ENCODE data around the gene GOLGA6L26. TPM values are rescaled to one million over a fixed set of nuclear protein-coding genes. Genes with fewer than 3 reads are reported as not detected.
"Not testable (repeated sequence)": the region's sequence is repeated elsewhere in the genome, so short reads cannot be mapped to it uniquely, and the experiment has no call there.

GOLGA6L26 gene
- total and polyA plus RNA-seq, 2 of the 13 experiments (the other 11 are each of a cell fraction or from before 2014, with no cell fraction given) = not detected

DNA sequence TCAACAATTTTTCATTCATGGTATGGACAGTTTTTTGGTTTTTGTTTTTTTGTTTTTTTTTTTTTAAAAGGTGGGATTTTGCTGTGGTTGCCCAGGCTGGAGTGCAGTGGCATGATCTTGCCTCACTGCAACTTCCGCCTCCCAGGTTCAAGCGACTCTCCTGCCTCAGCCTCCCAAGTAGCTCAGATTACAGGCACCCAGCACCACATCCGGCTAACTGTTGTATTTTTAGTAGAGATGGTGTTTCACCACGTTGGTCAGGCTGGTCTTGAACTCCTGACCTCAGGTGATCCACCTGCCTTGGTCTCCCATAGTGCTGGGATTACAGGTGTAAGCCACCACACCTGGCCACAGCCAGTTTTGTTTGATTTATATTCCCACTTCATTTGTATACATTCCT is 37.1 kb upstream of the GOLGA6L26 start:
- CTCF ChIA-PET (ENCODE audit: low intra/inter-chr PET ratio, low total read pairs); H3K4me3 ChIP-seq (replicated peaks in 1 of 3; ENCODE audit: insufficient read depth in 1 of 3, low read depth in 2 of 3, low read length in 3 of 3); H3K4me2 ChIP-seq (ENCODE audit: low read depth, low read length); H3K9me3 ChIP-seq (ENCODE audit: low read length); POLR2A ChIA-PET; H4K20me1 ChIP-seq (ENCODE audit: insufficient read depth, low read length); H3K4me1 ChIP-seq (ENCODE audit: insufficient read depth, low read length); intact Hi-C loops (cut with micrococcal nuclease; ENCODE audit: unreplicated experiment); H3K36me3 ChIP-seq (replicated peaks in 1 of 2; ENCODE audit: control insufficient read depth in 1 of 2, insufficient read depth in 2 of 2, low read length in 2 of 2); FAIRE-seq; in situ Hi-C loops (cut with HindIII; ENCODE audit: extremely low pct_ligation_motif_present, low pct_unique_long_range_greater_than_20kb); H3K79me2 ChIP-seq (ENCODE audit: insufficient read depth, low read length); DNase-seq (ENCODE audit: low spot score); BruUV-seq (replicated peaks); ATAC-seq; H2AFZ ChIP-seq (ENCODE audit: low read length); H3K27ac ChIP-seq (ENCODE audit: extremely low read length, insufficient read depth, low read length); H3K27me3 ChIP-seq (ENCODE audit: control insufficient read depth in 1 of 2, insufficient read depth in 2 of 2, low read length in 2 of 2); H3K9ac ChIP-seq (ENCODE audit: insufficient read depth, low read depth, low read length): not testable (repeated sequence)
- WGBS (ENCODE audit: low lambda C conversion rate) = 42% methylated on average over 4 of the region's 4 CpGs

DNA sequence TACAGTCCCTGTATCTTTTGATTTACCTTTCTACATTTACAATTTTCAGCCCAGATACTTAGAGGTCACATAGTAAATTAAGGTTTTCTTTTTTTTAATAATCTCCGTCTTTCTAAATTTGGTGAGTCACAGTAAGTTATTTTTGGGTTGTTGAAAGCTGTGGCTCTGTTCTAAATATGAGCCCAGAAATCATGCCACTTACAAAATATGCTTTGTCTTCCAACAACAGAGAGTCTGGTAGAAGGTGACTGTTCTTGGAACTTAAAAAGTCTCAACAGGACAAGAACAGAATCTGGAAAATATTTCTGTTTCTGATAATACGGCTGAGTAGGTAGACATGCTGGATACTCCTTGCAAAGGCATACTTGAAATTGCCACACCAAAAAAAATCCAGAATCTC is 36.6 kb upstream of the GOLGA6L26 start:
- Histone ChIP-seq H4K20me1 (ENCODE audit: insufficient read depth, low read length) (no peaks in the 10 kb centered on the region), H3K79me2 (ENCODE audit: insufficient read depth, low read length) (no peaks in the 10 kb centered on the region), H3K27ac (ENCODE audit: extremely low read length, insufficient read depth, low read length) (no peak overlapping the region), H2AFZ (ENCODE audit: low read length) (no peak overlapping the region), H3K36me3 (replicated peaks in 1 of 2; ENCODE audit: control insufficient read depth in 1 of 2, insufficient read depth in 2 of 2, low read length in 2 of 2) (no peaks in the 10 kb centered on the region), H3K9me3 (ENCODE audit: low read length) (no peaks in the 10 kb centered on the region), H3K4me1 (ENCODE audit: insufficient read depth, low read length) (no peaks in the 10 kb centered on the region), H3K4me3 (replicated peaks in 1 of 3; ENCODE audit: insufficient read depth in 1 of 3, low read depth in 2 of 3, low read length in 3 of 3) (no peak overlapping the region), H3K9ac (ENCODE audit: insufficient read depth, low read depth, low read length) (no peak overlapping the region), H3K4me2 (ENCODE audit: low read depth, low read length) (no peak overlapping the region), H3K27me3 (ENCODE audit: control insufficient read depth in 1 of 2, insufficient read depth in 2 of 2, low read length in 2 of 2) (no peaks in the 10 kb centered on the region; a peak in 2 of 5 replicates)
- intact Hi-C loops (cut with micrococcal nuclease; ENCODE audit: unreplicated experiment) = no loop called here
- in situ Hi-C loops (cut with HindIII; ENCODE audit: extremely low pct_ligation_motif_present, low pct_unique_long_range_greater_than_20kb) = no loop called here
- ChIA-PET CTCF (ENCODE audit: low intra/inter-chr PET ratio, low total read pairs) (no interaction called here), POLR2A (no interaction called here)
- no peak for FAIRE-seq
- no TSS peak for BruUV-seq (replicated peaks)
- 65% methylated on average over 2 of the region's 2 CpGs for WGBS (ENCODE audit: low lambda C conversion rate)
- ATAC-seq = no peak
- TF ChIP-seq TEAD2 (CRISPR knock-in tag; IDR thresholded peaks at IDR 0.05) (no peak), CC2D1A (CRISPR knock-in tag; IDR thresholded peaks at IDR 0.05) (no peak), ZNF607 (CRISPR knock-in tag; IDR thresholded peaks at IDR 0.05; ENCODE audit: borderline replicate concordance) (no peak), ZNF382 (CRISPR knock-in tag; IDR thresholded peaks at IDR 0.05; ENCODE audit: borderline replicate concordance) (no peak), RNF2 (conservative IDR thresholded peaks at IDR 0.05; ENCODE audit: low read depth) (no peak), ZNF746 (CRISPR knock-in tag; IDR thresholded peaks at IDR 0.05) (no peak), ZNF567 (CRISPR knock-in tag; IDR thresholded peaks at IDR 0.05; ENCODE audit: borderline replicate concordance) (no peak), ZNF616 (CRISPR knock-in tag; IDR thresholded peaks at IDR 0.05; ENCODE audit: low read depth) (no peak)
- TF ChIP-seq, protein P1, sequence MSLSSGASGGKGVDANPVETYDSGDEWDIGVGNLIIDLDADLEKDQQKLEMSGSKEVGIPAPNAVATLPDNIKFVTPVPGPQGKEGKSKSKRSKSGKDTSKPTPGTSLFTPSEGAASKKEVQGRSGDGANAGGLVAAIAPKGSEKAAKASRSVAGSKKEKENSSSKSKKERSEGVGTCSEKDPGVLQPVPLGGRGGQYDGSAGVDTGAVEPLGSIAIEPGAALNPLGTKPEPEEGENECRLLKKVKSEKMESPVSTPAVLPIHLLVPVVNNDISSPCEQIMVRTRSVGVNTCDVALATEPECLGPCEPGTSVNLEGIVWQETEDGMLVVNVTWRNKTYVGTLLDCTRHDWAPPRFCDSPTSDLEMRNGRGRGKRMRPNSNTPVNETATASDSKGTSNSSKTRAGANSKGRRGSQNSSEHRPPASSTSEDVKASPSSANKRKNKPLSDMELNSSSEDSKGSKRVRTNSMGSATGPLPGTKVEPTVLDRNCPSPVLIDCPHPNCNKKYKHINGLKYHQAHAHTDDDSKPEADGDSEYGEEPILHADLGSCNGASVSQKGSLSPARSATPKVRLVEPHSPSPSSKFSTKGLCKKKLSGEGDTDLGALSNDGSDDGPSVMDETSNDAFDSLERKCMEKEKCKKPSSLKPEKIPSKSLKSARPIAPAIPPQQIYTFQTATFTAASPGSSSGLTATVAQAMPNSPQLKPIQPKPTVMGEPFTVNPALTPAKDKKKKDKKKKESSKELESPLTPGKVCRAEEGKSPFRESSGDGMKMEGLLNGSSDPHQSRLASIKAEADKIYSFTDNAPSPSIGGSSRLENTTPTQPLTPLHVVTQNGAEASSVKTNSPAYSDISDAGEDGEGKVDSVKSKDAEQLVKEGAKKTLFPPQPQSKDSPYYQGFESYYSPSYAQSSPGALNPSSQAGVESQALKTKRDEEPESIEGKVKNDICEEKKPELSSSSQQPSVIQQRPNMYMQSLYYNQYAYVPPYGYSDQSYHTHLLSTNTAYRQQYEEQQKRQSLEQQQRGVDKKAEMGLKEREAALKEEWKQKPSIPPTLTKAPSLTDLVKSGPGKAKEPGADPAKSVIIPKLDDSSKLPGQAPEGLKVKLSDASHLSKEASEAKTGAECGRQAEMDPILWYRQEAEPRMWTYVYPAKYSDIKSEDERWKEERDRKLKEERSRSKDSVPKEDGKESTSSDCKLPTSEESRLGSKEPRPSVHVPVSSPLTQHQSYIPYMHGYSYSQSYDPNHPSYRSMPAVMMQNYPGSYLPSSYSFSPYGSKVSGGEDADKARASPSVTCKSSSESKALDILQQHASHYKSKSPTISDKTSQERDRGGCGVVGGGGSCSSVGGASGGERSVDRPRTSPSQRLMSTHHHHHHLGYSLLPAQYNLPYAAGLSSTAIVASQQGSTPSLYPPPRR (CRISPR knock-in tag; IDR thresholded peaks at IDR 0.05; ENCODE audit: borderline replicate concordance) = no peak
- DNase-seq (ENCODE audit: low spot score) = no peak
